Stimulated activated CD8-positive, alpha-beta memory T cell treated with anti-CD3 and anti-CD28 coated beads, Interleukin-2, amount 100 ng/mL, for 1 hour (primary cell): ENCODE measurements around the gene MMP17.
"Not testable (repeated sequence)": the region's sequence is repeated elsewhere in the genome, so short reads cannot be mapped to it uniquely, and the experiment has no call there.

Experiments
- DNase-seq, 2 donors: peaks; one replicate each; pipeline ENCODE4 v3.0.0-alpha.2; 2020; ENCODE audit warnings: low read depth in 2 of 2

The MMP17 gene

GRCh38 chr12:131864469-131864868 is 36.3 kb downstream of the MMP17 start:
- DNase-seq = no peak

GRCh38 chr12:131865180-131865875 is 37.1 kb downstream of the MMP17 start:
- no peak for DNase-seq

- DNase-seq = no peak
These were observed 39.3 kb downstream of the MMP17 start for GRCh38 chr12:131867471-131867870.

- no peak for DNase-seq
These were observed 39.9 kb downstream of the MMP17 start for GRCh38 chr12:131867891-131868675.

GRCh38 chr12:131869871-131870418 is 41.8 kb downstream of the MMP17 start:
- DNase-seq = no peak

GRCh38 chr12:131871677-131872076 is 43.5 kb downstream of the MMP17 start:
- DNase-seq = no peak

- DNase-seq = no peak
These were observed 44.2 kb downstream of the MMP17 start for GRCh38 chr12:131872154-131873051.

- DNase-seq = no peak
These were observed 45.1 kb downstream of the MMP17 start for GRCh38 chr12:131873293-131873692.

- not testable (repeated sequence) for DNase-seq
These were observed 46.8 kb downstream of the MMP17 start for GRCh38 chr12:131874972-131875371.

- not testable (repeated sequence) for DNase-seq
These were observed 49.0 kb downstream of the MMP17 start for GRCh38 chr12:131877216-131877615.

- not testable (repeated sequence) for DNase-seq
These were observed 50.2 kb downstream of the MMP17 start for GRCh38 chr12:131878436-131878835.

- DNase-seq = no peak
These were observed 54.8 kb downstream of the MMP17 start for GRCh38 chr12:131882804-131883520.

- no peak for DNase-seq
These were observed 55.3 kb downstream of the MMP17 start for GRCh38 chr12:131883521-131883900.

- not testable (repeated sequence) for DNase-seq
These were observed 56.9 kb downstream of the MMP17 start for GRCh38 chr12:131885076-131885475.

GRCh38 chr12:131885543-131886057 is 57.4 kb downstream of the MMP17 start:
- DNase-seq = no peak

- DNase-seq = not testable (repeated sequence)
These were observed 63.5 kb downstream of the MMP17 start for GRCh38 chr12:131891722-131892121.

- no peak for DNase-seq
These were observed 64.8 kb downstream of the MMP17 start for GRCh38 chr12:131892711-131893604.

- no peak for DNase-seq
These were observed 65.6 kb downstream of the MMP17 start for GRCh38 chr12:131893605-131894312.

- DNase-seq = peak; percentile 85 to 89
These were observed 66.2 kb downstream of the MMP17 start, which contains the start of gene ULK1 for GRCh38 chr12:131894313-131894860. ULK1 (plus strand) TSS chr12:131894622; CDS start chr12:131895002, 380 bp downstream.
